ENCODE measurements around the gene ERBB2. TPM values are rescaled to one million over a fixed set of nuclear protein-coding genes. Genes with fewer than 3 reads are reported as not detected.

ERBB2 gene
- polyA plus RNA-seq, 4 donors: 166 to 198 (median 183) TPM

GRCh38 chr17:39664581-39665561 is 35.0 kb upstream of the ERBB2 start, which contains the start of gene TCAP:
Gene TCAP, plus strand, starts transcription at chr17:39665349. Its CDS starts 11 bp downstream, at chr17:39665360.
- DNase-seq (ENCODE audit: low read depth in 4 of 4, low spot score in 3 of 4): no peak

GRCh38 chr17:39665642-39666224 is 34.1 kb upstream of the ERBB2 start:
- no peak for DNase-seq (ENCODE audit: low read depth in 4 of 4, low spot score in 3 of 4)

- no peak for DNase-seq (ENCODE audit: low read depth in 4 of 4, low spot score in 3 of 4)
Measured at GRCh38 chr17:39666231-39666600, 33.6 kb upstream of the ERBB2 start.

GRCh38 chr17:39666601-39667261 is 33.1 kb upstream of the ERBB2 start:
- DNase-seq (ENCODE audit: low read depth in 4 of 4, low spot score in 3 of 4): no peak

- DNase-seq (ENCODE audit: low read depth in 4 of 4, low spot score in 3 of 4): no peak
Measured at GRCh38 chr17:39667262-39667944, 32.5 kb upstream of the ERBB2 start.

GRCh38 chr17:39667945-39668924 is 31.6 kb upstream of the ERBB2 start, which contains the start of gene PNMT:
Gene PNMT, plus strand, starts transcription at chr17:39668453. Its CDS starts 23 bp downstream, at chr17:39668476.
- DNase-seq (ENCODE audit: low read depth in 4 of 4, low spot score in 3 of 4): no peak

GRCh38 chr17:39669897-39670735 is 29.7 kb upstream of the ERBB2 start:
- DNase-seq (ENCODE audit: low read depth in 4 of 4, low spot score in 3 of 4): no peak

GRCh38 chr17:39670746-39671145 is 29.1 kb upstream of the ERBB2 start:
- DNase-seq (ENCODE audit: low read depth in 4 of 4, low spot score in 3 of 4): no peak

GRCh38 chr17:39671651-39672521 is 28.0 kb upstream of the ERBB2 start:
- no peak for DNase-seq (ENCODE audit: low read depth in 4 of 4, low spot score in 3 of 4)

GRCh38 chr17:39672522-39673334 is 27.1 kb upstream of the ERBB2 start:
- DNase-seq (ENCODE audit: low read depth in 4 of 4, low spot score in 3 of 4): no peak

- no peak for DNase-seq (ENCODE audit: low read depth in 4 of 4, low spot score in 3 of 4)
Measured at GRCh38 chr17:39673335-39674081, 26.4 kb upstream of the ERBB2 start.

- DNase-seq (ENCODE audit: low read depth in 4 of 4, low spot score in 3 of 4): no peak
Measured at GRCh38 chr17:39674179-39674578, 25.7 kb upstream of the ERBB2 start.

GRCh38 chr17:39674702-39675389 is 25.0 kb upstream of the ERBB2 start:
- no peak for DNase-seq (ENCODE audit: low read depth in 4 of 4, low spot score in 3 of 4)

GRCh38 chr17:39675390-39676082 is 24.3 kb upstream of the ERBB2 start:
- no peak for DNase-seq (ENCODE audit: low read depth in 4 of 4, low spot score in 3 of 4)

All from right renal pelvis (tissue), 4 donors.